Astrocyte of the cerebellum (primary cell): Measurements from ENCODE around the gene LRRC8A.
"Not testable (repeated sequence)": the region's sequence is repeated elsewhere in the genome, so short reads cannot be mapped to it uniquely, and the experiment has no call there.

ENCODE experiments used
- DNase-seq: peaks from one replicate; pipeline ENCODE4 v3.0.0-alpha.2; 2011; ENCODE audit warnings: low read depth
- H3K4me3 ChIP-seq: 2 replicates; pipeline ENCODE4 v1.5.1; 2011; ENCODE audit warnings: mild to moderate bottlenecking, low read depth, low read length, moderate library complexity
- CTCF ChIP-seq: IDR thresholded peaks from 2 replicates; pipeline ENCODE4 v1.5.1; 2012; ENCODE audit warnings: low read length, low read depth, moderate library complexity, mild to moderate bottlenecking; ENCODE audit errors: missing control alignments
- in situ Hi-C: cut with HindIII; loops from 2 replicates; pipeline ENCODE4 v1.10.0; 2017; ENCODE audit warnings: low sequenced_read_pairs

Gene LRRC8A

GRCh38 chr9:128860937-128861336 is 21.0 kb upstream of the LRRC8A start:
- DNase-seq = no peak
- no peak for TF ChIP-seq CTCF
- in situ Hi-C loops = no loop called here
- H3K4me3 ChIP-seq = no peak overlapping the region

- DNase-seq = no peak
- TF ChIP-seq CTCF = no peak
- in situ Hi-C loops = no loop called here
- H3K4me3 ChIP-seq = no peak overlapping the region
Measured at GRCh38 chr9:128861501-128861900, 20.4 kb upstream of the LRRC8A start.

- TF ChIP-seq CTCF = no peak
- in situ Hi-C loops = no loop called here
- H3K4me3 ChIP-seq = no peak overlapping the region
- DNase-seq = no peak
Measured at GRCh38 chr9:128862401-128862851, 19.5 kb upstream of the LRRC8A start.

DNA sequence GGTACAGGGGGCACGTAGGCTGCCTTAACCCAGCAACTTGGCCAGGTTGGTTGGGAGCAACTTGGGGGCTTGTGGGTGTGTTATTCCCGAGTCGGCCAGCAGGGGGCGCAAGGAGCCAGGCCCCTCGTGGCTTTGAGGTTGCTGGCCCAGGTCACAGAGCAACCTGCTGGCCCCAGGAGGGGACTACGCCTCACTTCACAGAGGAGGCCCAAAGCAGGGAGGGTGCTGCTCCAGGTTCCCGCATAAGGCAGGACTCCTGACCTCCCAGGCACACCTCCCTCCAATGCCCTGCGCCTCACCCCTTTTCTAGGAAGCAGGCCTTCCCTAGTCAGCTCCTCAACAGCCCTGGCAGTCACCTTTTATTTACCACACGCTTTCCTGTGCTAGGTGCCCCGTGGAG is 18.3 kb upstream of the LRRC8A start:
- no peak overlapping the region for H3K4me3 ChIP-seq
- no peak for DNase-seq
- peak; percentile 83 for TF ChIP-seq CTCF
- in situ Hi-C loops = no loop called here

- no peak for DNase-seq
- in situ Hi-C loops = no loop called here
- TF ChIP-seq CTCF = no peak
- H3K4me3 ChIP-seq = no peak overlapping the region
Measured at GRCh38 chr9:128870128-128870940, 11.6 kb upstream of the LRRC8A start.

- in situ Hi-C loops, H3K4me3 ChIP-seq, DNase-seq: not testable (repeated sequence)
Measured at GRCh38 chr9:128870941-128871265, 11.0 kb upstream of the LRRC8A start.

DNA sequence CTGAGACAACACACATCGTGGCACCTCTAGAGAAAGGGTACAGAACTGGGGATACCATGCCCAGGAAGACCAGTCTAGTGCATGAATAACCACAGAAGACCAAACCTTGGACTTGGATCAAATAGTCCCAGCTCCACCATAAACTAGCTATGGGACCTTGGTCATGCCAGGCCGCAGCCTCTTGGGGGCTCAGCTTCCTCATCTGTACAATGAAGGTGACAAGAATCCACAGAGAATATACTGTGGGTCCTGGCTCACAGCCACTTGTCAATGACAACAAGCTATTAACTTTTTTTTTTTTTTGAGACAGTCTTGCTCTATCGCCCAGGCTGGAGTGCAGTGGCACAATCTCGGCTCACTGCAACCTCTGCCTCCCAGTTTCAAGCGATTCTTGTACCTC is 4.1 kb upstream of the LRRC8A start:
- no peak for DNase-seq
- in situ Hi-C loops = no loop called here

More for the DNA sequence above, 4.1 kb upstream of the LRRC8A start:
- TF ChIP-seq CTCF = no peak
- no peak overlapping the region for H3K4me3 ChIP-seq
